ENCODE data around the gene MSMB.
"Not testable (repeated sequence)": the region's sequence is repeated elsewhere in the genome, so short reads cannot be mapped to it uniquely, and the experiment has no call there.

MSMB gene, protein sequence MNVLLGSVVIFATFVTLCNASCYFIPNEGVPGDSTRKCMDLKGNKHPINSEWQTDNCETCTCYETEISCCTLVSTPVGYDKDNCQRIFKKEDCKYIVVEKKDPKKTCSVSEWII

DNA sequence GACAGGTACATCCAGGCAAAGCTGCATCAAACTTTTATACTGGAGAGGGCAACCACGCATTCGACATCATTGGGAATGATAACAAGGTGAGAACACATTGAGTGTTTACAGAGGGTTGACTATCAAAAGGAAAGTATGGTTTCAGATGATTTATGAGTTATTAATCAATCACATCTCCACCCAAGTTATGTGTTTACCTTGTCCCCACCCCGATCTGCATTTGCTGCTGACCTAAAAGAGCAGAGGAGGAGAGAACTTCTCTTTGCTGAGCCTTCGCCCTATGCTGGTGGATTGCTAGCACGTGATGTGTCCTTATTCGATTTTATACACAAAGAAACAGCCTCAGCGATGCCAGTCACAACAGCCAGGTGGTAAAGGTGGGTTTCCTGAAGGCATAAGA is at the start of gene MSMB:
Gene MSMB (minus strand): TSS at position 9 of the 400 bp plus-strand sequence. CDS start 32 bp downstream, outside the sequence.
- DNase-seq: no peak

DNA sequence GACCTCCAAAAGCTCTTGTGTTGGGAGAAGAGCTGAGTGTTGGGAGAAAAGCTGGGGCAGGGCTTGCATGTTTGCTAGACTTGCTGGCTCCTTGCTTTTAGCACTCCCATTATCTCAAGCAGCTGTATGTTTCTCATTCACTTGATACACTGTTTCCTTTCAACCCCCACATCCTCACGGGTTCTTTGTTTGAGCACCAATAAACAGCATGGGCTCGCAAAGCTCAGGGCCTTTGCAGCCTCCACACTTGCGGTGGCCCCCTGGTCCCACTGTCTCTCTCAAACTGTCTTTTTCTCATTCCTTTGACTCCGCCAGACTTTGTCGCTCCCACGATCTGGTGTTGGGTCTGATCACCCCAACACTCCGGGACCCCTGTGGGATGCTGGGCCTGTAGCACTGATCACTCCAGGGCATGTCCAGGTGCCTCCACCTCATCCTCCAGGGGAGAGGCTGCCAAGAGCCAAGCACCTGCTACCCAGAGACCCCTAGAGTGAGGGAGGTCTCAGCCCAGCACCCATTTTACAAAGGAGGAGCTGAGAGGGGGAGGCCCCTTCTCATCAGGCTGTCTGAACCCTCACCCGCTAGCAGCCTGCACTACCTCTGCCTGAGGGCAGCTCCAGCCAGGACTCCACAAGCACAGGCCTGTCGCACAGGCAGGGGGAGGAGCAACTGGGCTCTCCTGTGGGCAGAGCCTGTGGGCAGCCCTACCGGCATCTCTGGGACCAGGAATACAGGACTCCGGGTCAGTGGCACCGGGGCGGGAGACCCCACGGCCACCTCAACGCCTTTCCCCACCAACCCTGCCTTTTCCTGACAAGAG is 49.1 kb upstream of the MSMB start:
- DNase-seq: no peak

DNA sequence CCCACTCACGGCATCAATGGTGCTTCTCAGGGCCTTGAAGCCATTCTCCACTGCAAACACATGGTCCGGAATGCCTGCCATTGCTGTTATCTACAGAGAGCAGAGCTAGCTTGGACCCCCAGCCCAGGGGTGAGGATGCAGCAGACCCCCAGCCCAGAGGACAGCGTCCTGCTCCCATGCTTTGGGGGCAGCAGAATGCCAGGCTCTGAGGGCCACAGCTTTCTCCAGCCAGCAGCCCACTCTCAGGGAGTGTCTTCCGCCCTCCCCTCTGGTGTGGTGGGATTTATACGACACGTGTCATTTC is 48.1 kb upstream of the MSMB start:
- DNase-seq: no peak

DNA sequence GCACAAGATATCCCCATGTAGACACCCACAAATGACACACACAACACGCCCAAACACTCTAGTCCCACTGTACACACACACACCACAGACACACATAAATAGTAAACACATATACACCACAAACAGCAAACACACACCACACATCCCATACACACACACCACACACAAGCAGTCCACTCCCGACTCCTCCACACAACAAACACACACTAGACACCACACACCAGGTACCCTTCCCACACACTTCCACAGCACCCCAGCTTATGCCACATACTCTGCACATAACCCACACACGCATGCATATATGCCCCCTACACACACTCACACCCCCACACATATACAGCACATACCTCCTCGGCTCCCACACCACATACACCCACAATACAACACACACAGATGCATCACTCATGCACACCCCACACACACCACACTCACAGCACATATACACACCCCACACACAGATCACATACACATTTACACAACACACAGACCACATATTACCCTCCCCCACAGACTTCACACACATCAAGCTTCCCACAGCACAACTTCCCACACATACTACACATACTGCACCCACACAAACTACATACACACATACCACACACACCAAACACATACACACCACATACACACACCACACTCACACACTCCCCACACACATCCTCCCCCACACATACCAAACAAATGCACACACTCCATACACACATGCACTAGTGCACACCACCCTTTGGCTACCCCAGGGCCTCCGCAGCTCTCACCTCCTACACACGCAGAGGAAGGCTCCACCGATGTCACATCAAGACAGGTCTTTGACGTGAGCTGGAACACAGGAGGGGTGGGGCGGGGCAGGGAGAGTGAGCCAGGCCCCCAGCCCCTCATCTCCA is 47.5 kb upstream of the MSMB start:
- DNase-seq: peak; percentile 18

DNA sequence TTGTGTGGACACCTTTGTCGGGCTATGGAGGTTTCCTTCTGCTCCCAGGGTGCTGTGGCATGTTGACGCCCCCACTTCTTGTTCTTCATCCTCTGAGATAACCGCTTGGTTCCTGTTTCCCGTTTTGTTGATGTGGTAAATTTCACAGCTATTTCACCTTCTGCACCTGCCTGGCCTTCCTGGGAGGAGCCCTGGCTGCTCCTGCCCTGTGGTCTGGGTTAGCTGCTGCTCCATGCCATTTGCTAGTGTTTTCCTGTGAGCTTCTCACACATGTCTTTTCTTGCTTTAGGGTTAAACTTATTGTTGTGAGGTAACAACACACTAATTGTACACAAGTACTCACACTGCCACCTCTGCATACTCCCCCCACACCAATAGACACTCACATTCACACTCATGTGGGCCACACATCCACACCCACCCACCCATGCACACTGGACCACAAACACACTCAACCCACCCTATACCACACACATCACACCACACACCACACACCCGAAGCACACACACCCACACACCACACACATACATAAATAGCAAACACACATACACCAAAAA is 46.5 kb upstream of the MSMB start:
- DNase-seq: no peak

DNA sequence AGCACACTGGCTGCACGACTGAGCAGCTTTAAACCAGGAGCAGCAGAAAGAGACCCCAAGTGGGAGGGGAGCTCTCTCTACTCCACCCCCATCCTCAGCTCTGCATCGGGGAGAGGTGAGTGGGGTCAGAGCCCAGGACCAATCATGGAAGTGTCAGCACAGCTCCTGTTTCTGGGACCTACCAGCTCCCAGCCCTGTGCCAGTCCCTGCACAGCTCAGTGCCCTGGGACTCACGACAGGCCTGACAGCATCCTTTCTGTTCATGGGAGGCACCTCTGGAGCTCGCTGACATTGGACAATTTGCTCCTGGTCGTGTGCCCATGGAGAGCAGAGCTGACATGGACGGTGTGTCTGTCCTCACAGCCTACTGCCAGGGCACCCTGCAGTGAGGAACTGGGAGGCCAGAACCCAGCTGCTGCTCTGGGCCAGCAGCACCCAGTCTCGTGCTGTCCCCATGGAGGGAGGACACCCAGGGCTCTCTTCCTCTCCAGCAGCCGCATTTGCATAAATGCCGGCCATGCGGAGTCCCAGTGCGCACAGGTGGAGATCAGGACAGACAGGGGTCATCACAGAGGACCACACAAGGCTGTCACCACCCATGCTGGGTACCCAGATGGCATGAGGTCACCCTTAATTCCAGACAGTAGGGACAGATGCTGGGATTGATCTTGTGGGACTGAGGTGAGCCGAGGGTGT is 45.9 kb upstream of the MSMB start:
- DNase-seq: no peak

DNA sequence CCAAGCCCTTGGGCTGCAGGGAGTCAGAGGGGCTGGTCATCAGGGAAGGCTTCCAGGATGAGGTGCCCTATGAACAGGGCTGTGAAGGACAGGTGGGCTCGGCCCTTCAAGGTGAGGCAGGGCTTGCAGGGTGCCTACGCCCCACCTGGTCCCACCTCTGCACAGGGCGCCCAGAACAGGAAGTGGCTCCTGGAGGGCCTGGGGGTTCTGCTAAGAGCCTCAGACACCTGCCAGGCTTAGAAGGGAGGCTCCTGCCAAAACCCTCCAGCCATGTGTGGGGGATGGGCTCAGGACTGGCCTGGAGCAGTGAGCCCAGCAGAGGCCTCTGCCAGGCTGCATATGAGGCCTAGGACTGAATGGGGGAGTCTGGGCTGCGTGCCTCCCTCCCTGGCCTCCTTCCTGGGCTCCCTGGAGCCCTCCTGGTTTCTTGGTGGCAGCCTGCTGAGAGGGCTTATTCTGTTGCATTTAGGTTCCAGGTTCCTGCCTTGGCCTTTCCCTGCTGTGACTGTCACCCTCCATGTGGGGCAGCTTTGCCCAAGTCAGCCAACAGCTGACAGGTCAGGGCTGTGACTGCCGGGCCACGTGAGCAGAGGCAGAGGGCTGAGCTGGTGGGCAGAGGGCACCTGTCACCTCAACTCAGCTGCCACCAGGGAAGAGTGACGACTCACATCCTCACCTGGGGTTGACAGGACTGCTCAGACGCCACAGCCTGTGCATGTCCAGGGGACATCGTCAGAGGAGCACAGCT is 45.2 kb upstream of the MSMB start:
- DNase-seq: no peak

DNA sequence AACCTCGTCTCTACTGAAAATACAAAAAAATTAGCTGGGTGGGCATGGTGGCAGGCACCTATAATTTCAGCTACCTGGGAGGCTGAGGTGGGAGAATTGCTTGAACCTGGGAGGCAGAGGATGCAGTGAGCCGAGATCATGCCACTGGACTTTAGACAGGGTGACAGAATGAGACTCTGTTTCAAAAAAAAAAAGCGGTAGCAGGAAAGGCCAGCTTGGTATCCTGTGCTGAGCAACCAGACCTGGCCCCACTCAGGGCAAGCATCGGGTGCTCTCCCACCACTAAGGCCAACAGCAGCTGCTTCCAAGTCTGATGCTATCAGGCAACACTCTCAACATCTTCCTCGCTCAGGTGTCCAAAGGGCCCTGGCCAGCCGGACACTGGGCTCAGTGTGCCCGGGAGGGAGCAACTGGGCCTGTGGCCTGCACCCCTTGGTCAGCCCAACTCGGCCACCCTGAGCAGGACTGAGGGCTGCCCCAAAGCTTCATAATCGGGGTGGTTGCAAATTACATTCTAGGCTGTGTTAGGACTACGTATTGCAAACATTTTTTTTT is 44.3 kb upstream of the MSMB start:
- no peak for DNase-seq

DNA sequence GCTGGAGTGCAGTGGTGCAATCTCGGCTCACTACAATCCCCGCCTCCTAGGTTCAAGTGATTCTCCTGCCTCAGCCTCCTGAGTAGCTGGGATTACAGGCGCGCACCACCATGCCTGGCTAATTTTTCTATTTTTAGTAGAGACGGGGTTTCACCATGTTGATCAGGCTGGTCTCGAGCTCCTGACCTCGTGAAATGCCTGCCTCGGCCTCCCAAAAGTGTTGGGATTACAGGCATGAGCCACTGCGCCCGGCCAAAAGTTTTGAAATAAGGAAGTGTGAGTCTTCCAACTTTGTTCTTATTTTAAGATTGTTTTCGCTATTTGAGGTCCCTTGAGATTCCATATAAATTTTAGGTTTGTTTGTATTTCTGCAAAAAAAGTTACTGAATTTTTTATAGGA is 41.3 kb upstream of the MSMB start:
- DNase-seq: not testable (repeated sequence)

DNA sequence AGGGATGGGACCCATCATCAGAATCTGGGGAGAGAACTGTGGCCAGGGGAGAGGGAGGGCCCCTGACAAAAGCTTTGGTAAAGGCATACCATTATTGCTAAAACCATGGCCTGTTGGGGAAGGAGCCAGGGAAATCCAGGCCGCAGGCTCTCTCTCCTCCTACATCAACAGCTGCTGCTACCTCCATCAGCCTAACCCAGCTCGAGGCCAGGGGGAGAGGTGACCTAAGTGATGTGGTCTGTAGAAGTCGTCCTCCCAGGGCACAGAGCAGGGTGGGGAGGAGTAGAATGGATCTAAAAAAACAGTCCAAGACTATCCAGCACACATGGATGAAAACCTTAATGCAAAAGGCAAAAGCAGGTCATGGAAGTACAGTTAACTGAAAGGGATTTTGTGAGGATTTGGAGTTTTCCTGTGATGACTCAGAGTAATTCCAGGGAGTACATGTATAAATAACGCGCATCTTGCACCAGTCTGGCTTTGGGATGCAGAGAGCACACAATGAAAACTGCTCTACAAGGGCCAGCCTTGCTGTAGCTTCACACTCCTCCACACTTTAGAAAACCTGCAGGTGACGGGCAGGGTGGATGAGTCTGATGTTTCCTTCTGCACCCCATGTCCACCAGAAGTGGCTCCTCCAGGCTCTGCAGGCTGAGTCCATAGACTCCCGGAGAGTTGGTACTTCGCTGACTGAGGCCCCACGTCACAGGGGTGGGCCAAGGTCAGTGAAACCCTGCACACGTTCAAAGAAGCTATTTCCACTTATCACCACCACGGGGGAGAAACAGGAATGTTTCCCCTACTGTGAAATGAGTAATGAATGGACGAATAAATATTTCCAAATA is 38.5 kb upstream of the MSMB start:
- no peak for DNase-seq

DNA sequence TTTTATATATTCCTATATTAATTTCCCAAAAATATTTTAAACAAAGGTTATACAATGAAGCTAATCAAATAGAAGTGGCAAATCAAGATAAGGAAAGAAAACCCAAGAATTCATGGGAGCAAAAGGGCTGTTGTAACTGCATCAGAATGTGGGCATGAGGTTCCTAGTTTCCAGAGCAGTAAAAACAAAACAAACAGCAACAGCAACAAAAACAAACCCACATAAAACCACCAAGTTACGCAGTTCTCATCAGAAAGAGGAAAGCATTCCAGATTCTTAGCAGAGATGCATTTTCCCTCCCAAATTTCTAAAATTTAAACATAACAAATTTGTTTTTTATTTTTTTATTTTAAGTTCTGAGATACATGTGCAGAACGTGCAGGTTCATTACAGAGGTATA is 34.8 kb upstream of the MSMB start:
- no peak for DNase-seq

DNA sequence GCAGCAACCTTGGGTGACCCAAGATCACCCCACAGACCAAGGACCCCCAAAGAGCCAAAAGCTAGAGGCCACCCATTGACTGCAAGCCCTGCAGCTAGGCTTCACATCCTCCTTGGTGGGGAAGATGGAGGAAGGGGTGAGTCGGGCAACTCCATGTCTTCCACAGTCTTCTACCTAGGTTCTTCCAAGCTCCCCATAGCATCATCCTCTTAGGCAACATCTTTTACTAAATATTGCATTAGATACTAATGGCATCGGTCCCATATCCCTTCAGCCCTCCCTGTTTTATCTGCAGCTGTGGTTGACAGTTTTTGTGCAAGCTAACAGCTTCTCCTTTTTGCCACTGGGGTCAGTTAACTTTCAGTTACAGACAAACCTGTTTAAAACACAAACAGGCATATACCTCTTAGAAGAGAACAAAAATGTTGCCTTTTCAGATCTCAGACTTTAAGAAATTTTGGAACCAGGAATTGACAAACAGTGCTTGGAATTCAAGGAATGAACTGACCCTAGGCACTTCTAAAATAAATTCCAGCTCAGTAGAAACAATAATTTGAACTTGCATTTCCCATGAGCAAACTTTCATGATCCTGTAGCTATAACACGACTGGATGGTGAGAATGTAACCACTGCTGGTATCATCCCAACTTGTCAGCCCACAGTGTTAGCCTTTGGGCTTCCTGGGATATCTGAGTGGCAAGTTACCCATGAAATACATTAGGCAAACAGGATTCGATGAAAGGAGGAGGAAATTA is 33.9 kb upstream of the MSMB start:
- DNase-seq: no peak

DNA sequence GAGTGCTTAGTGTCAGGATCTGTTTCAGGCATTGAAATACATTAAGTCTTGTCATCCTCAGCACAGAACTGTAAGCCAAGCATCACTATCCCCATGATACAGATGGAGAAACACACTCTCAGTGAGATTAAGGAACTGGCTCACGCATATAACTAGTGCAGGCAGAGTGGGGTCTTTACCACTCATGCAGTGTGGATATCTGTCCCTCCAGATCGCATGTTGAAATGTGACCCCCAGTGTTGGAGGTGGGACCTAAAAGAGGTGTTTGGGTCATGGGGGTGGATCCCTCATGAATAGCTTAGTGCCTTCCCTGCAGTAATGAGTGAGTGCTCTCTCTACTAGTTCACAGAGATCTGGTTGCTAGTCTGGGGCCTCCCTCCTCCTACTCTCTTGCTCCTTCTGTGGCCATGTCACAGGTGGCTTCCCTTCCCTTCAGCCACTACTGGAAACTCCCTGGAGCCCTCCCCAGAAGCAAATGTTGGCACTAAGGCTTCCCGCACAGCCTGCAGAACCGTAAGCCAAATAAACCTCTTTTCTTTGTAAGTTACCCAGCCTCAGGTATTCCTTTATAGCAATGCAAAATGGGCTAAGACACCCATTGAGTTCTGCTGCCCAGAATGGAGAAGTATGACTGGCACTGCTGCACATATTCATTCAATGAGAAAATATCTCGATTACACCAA is 31.8 kb upstream of the MSMB start:
- DNase-seq: no peak

DNA sequence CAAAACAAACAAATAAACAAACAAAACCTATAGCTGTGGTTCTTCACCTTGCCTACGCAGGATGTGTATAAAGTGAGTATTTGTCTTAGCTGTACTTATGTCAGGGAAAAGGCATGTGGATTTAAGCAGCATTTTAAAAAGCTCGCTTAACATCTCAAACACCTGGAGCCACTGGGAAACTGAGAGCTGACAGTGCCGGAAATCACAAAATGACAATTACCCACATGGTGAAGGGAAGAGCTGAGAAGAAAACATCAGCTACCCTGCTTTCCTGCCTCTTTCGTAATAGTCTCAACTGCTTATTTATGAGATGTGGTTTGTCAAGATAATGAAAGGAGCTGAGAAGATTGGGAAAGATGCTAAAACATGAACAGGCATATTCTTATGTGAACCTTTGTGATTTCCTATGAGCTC is 31.1 kb upstream of the MSMB start:
- DNase-seq: no peak

DNA sequence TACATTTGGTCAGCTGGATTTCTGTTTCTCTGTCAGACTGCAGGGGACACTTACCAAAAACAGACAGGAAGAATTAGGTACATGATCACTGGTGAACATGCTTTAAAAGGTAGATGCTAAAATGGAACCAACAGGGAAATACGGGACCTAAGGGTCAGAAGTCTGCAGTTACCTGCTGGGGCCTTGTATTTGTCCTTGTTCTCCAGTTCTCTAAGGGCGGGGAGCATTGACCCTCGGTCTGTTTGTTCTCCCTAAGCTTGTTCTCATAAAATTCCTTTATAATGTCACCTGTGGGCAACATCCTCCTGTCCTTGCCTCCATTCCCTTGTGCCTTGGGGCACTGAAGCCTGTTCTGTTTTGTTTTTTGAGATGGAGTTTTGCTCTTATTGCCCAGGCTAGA is 29.8 kb upstream of the MSMB start:
- DNase-seq: no peak

DNA sequence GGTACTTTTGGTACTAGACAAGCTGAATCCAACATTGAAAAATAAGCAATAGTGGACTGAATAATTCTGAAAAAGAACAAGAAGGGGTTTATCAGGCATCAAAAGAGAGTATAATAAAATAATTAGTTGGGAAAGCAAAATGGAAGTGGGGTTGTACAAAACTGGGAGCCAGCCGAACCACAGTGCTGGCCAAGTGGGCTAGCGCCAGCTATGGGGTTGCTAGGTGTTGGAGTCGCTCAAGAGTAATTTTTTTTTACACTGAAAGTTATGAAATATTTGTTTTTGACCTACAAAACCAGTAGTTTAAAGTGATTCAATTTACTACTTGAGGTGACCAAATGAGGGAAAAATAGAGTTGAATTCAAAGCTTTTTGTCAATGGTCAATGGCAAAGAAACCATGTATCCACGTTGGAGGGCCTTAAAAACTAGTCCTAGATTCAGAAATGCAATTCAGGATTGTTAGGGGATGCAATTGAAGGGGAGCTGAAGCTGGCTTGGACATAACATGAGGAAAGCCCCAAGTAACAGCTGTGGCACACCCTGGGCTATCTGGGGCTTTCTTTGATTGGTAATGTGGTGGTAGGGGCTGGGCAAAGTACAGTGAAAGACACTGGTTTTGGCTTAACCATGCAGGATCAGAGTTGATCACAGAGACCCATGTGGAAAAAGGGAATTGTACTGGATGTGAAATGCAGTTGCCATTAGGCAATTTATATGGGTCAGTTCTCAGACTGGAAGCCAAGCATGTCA is 28.3 kb upstream of the MSMB start:
- no peak for DNase-seq

DNA sequence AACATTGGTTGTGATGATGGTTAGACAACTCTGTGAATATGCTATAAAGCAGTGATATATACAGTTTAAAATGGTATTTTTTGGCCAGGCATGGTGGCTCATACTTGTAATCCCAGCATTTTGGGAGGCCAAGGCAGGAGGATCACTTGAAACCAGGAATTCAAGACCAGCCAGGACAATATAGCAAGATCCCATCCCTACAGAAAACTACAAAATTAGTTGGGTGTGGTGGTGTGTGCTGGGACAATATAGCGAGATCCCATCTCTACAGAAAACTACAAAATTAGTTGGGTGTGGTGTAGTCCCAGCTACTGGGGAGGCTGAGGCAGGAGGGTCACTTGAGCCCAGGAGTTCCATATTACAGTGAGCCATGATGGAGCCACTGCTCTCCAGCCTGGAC is 27.5 kb upstream of the MSMB start:
- DNase-seq: no peak

DNA sequence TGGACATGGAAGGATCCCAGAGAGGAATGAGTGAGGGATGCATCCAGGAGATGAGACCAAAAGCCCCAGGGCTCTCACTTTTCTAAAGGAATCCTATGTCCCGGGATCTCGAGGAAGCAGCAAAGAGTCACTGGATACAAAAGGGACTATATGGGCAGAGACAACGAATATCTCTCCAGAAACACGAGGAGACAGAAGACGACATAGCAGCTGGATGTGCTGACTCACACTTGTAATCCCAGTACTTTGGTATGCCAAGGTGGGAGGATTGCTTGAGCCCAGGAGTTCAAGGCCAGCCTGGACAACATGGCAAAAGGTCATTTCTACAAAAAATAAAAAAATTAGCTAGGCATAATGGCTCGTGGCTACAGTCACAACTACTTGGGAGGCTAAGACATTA is 24.7 kb upstream of the MSMB start:
- no peak for DNase-seq

Data from activated CD4-positive, alpha-beta T cell treated with anti-CD3 and anti-CD28 coated beads for 1 hour (primary cell).